Measurements from ENCODE around the gene PRRC1. TPM values are rescaled to one million over a fixed set of nuclear protein-coding genes. Genes with fewer than 3 reads are reported as not detected.

PRRC1 gene
- total RNA-seq, 2 donors from 2014 or later: 61.7 to 90.3 TPM

DNA sequence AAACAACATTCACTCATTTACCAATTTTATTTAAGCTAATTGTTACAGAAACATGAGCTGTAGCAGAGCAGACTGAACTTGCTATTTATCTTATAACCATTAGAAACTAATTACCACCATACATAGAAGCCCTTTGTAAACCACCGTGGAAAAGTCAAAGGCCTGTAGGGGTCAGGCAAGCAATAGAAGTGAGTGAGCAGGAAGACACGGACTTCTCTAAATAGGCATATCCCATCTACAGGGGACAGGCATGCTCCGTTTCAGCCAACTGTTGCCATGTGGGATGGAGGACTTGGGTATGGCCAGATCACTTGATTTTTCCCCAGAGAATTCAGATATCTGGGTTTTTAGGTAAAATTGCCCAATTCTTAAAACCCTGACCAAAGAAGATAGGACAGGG is 44.8 kb downstream of the PRRC1 start:
- Mint-ChIP-seq H3K4me1 (peaks cover 32% of the 10 kb centered on the region), H3K27ac (no peak overlapping the region), H3K4me3 (no peak overlapping the region), H3K27me3 (ENCODE audit: insufficient read depth) (no peaks in the 10 kb centered on the region), H3K36me3 (ENCODE audit: low read depth) (peaks cover 7% of the 10 kb centered on the region), H3K9me3 (no peaks in the 10 kb centered on the region)
- Histone ChIP-seq H3K9ac (ENCODE audit: extremely low read depth, low read length, poor library complexity, severe bottlenecking) (no peak overlapping the region), H3K9me3 (ENCODE audit: control insufficient read depth, low read length) (no peaks in the 10 kb centered on the region), H3K27ac (ENCODE audit: low read depth, low read length) (no peak overlapping the region), H3K4me3 (ENCODE audit: low read length) (no peak overlapping the region), H3K36me3 (ENCODE audit: control insufficient read depth, insufficient read depth, low read length) (no peaks in the 10 kb centered on the region), H3K27me3 (ENCODE audit: control insufficient read depth, insufficient read depth, low read length, poor library complexity, severe bottlenecking) (no peaks in the 10 kb centered on the region), H3K4me1 (ENCODE audit: control insufficient read depth, insufficient read depth, low read length) (peaks cover 21% of the 10 kb centered on the region)
- 33% methylated on average over 3 of the region's 3 CpGs; no CpG with 5 or more reads in 1 of the 2 experiments for WGBS, 2 experiments (ENCODE audit: insufficient coverage in 1 of 2, insufficient read length in 1 of 2)
- TF ChIP-seq CTCF (conservative IDR thresholded peaks at IDR 0.05): peak; percentile 79
- DNase-seq: peak; percentile 79

GRCh38 chr5:127563136-127563535 is 45.7 kb downstream of the PRRC1 start:
- Mint-ChIP-seq H3K27me3 (ENCODE audit: insufficient read depth) (no peaks in the 10 kb centered on the region), H3K4me3 (no peak overlapping the region)

GRCh38 chr5:127564002-127564769 is 46.7 kb downstream of the PRRC1 start:
- Histone ChIP-seq H3K36me3 (ENCODE audit: control insufficient read depth, insufficient read depth, low read length) (no peaks in the 10 kb centered on the region), H3K4me1 (ENCODE audit: control insufficient read depth, insufficient read depth, low read length) (peaks cover 24% of the 10 kb centered on the region), H3K27ac (ENCODE audit: low read depth, low read length) (no peak overlapping the region), H3K4me3 (ENCODE audit: low read length) (no peak overlapping the region), H3K9me3 (ENCODE audit: control insufficient read depth, low read length) (no peaks in the 10 kb centered on the region), H3K9ac (ENCODE audit: extremely low read depth, low read length, poor library complexity, severe bottlenecking) (no peak overlapping the region), H3K27me3 (ENCODE audit: control insufficient read depth, insufficient read depth, low read length, poor library complexity, severe bottlenecking) (no peaks in the 10 kb centered on the region)
- Mint-ChIP-seq H3K9me3 (peaks cover 6% of the 10 kb centered on the region), H3K27me3 (ENCODE audit: insufficient read depth) (peaks cover 7% of the 10 kb centered on the region), H3K4me3 (no peak overlapping the region), H3K4me1 (peaks cover 35% of the 10 kb centered on the region), H3K36me3 (ENCODE audit: low read depth) (peaks cover 2% of the 10 kb centered on the region), H3K27ac (no peak overlapping the region)
- peak; percentile 71 for DNase-seq
- TF ChIP-seq CTCF (conservative IDR thresholded peaks at IDR 0.05): peak; percentile 87
- WGBS, 2 experiments (ENCODE audit: insufficient coverage in 1 of 2, insufficient read length in 1 of 2): no CpG with 5 or more reads among the region's 2 CpGs

More at GRCh38 chr5:127563136-127563535, 45.7 kb downstream of the PRRC1 start:
- Histone ChIP-seq H3K4me1 (ENCODE audit: control insufficient read depth, insufficient read depth, low read length) (peaks cover 24% of the 10 kb centered on the region), H3K27me3 (ENCODE audit: control insufficient read depth, insufficient read depth, low read length, poor library complexity, severe bottlenecking) (no peaks in the 10 kb centered on the region), H3K36me3 (ENCODE audit: control insufficient read depth, insufficient read depth, low read length) (no peaks in the 10 kb centered on the region), H3K27ac (ENCODE audit: low read depth, low read length) (no peak overlapping the region), H3K9me3 (ENCODE audit: control insufficient read depth, low read length) (no peaks in the 10 kb centered on the region), H3K4me3 (ENCODE audit: low read length) (no peak overlapping the region), H3K9ac (ENCODE audit: extremely low read depth, low read length, poor library complexity, severe bottlenecking) (no peak overlapping the region)
- no peak for DNase-seq
- Mint-ChIP-seq H3K4me1 (peaks cover 35% of the 10 kb centered on the region), H3K27ac (no peak overlapping the region), H3K9me3 (no peaks in the 10 kb centered on the region), H3K36me3 (ENCODE audit: low read depth) (peaks cover 5% of the 10 kb centered on the region)
- 86% methylated on average over 1 to 2 of the region's 2 CpGs for WGBS, 2 experiments (ENCODE audit: insufficient coverage in 1 of 2, insufficient read length in 1 of 2)
- TF ChIP-seq CTCF (conservative IDR thresholded peaks at IDR 0.05): no peak
